H9 (cell line): ENCODE results near the gene CRACR2A. TPM values are rescaled to one million over a fixed set of nuclear protein-coding genes. Genes with fewer than 3 reads are reported as not detected.

ENCODE experiments used
- DNase-seq: peaks from one replicate; pipeline ENCODE4 v3.0.0-alpha.2; 2017
- H2AFZ ChIP-seq: one replicate; pipeline ENCODE4 v1.6.1; 2013; ENCODE audit warnings: mild to moderate bottlenecking, low read length, control low read depth, moderate library complexity
- H2AK5ac ChIP-seq: 2 replicates; pipeline ENCODE4 v1.6.1; 2013; ENCODE audit warnings: low read length, control low read depth, mixed read lengths; ENCODE audit not compliant: insufficient read length
- H2BK120ac ChIP-seq: one replicate; pipeline ENCODE4 v1.6.1; 2013; ENCODE audit warnings: low read depth, mild to moderate bottlenecking, low read length, control low read depth, inconsistent platforms; ENCODE audit not compliant: poor library complexity, severe bottlenecking
- H2BK12ac ChIP-seq: 2 replicates; pipeline ENCODE4 v1.6.1; 2013; ENCODE audit warnings: low read length, control low read depth, mixed read lengths, low read depth; ENCODE audit not compliant: insufficient read length
- H2BK15ac ChIP-seq: 2 replicates; pipeline ENCODE4 v1.6.1; 2013; ENCODE audit warnings: low read depth, low read length, control low read depth
- H2BK20ac ChIP-seq: one replicate; pipeline ENCODE4 v1.6.1; 2013; ENCODE audit warnings: low read depth, mild to moderate bottlenecking, low read length, control low read depth, inconsistent platforms; ENCODE audit not compliant: poor library complexity, severe bottlenecking
- H2BK5ac ChIP-seq: 2 replicates; pipeline ENCODE4 v1.6.1; 2013; ENCODE audit warnings: low read length, control low read depth, mixed read lengths; ENCODE audit not compliant: insufficient read length
- H3K14ac ChIP-seq: 2 replicates; pipeline ENCODE4 v1.6.1; 2013; ENCODE audit warnings: low read length, control low read depth; ENCODE audit not compliant: insufficient read depth
- H3K18ac ChIP-seq: 2 replicates; pipeline ENCODE4 v1.6.1; 2013; ENCODE audit warnings: low read depth, mild to moderate bottlenecking, mixed read lengths, low read length, control low read depth; ENCODE audit not compliant: insufficient read length
- H3K23ac ChIP-seq: 2 replicates; pipeline ENCODE4 v1.6.1; 2013; ENCODE audit warnings: low read length, control low read depth, mixed read lengths, low read depth; ENCODE audit not compliant: insufficient read length
- H3K23me2 ChIP-seq: 2 replicates; pipeline ENCODE4 v1.6.1; 2013; ENCODE audit warnings: low read depth, mild to moderate bottlenecking, mixed read lengths, low read length, control low read depth; ENCODE audit not compliant: insufficient read length, poor library complexity, severe bottlenecking
- H3K27ac ChIP-seq: 2 replicates; pipeline ENCODE4 v1.5.1; 2013; ENCODE audit warnings: low read length, control low read depth, mixed read lengths, low read depth; ENCODE audit not compliant: insufficient read length
- H3K27me3 ChIP-seq: 2 replicates; pipeline ENCODE4 v1.6.1; 2013; ENCODE audit warnings: low read length, control low read depth, inconsistent platforms; ENCODE audit not compliant: insufficient read depth
- H3K4ac ChIP-seq: 2 replicates; pipeline ENCODE4 v1.6.1; 2013; ENCODE audit warnings: low read depth, mild to moderate bottlenecking, control low read depth, inconsistent platforms, low read length, moderate library complexity
- H3K4me1 ChIP-seq: 2 replicates; pipeline ENCODE4 v1.6.1; 2013; ENCODE audit warnings: low read length, control low read depth, inconsistent platforms; ENCODE audit not compliant: insufficient read depth
- H3K4me2 ChIP-seq: 2 replicates; pipeline ENCODE4 v1.6.1; 2013; ENCODE audit warnings: low read length, control low read depth, mixed read lengths; ENCODE audit not compliant: insufficient read length, insufficient read depth
- H3K56ac ChIP-seq: 2 replicates; pipeline ENCODE4 v1.6.1; 2013; ENCODE audit warnings: low read depth, mild to moderate bottlenecking, mixed read lengths, low read length, control low read depth; ENCODE audit not compliant: insufficient read length
- H3K79me1 ChIP-seq: 2 replicates; pipeline ENCODE4 v1.6.1; 2013; ENCODE audit warnings: low read depth, mild to moderate bottlenecking, moderate library complexity, low read length, control low read depth, inconsistent platforms; ENCODE audit not compliant: insufficient read depth, poor library complexity, severe bottlenecking
- H3K79me2 ChIP-seq: 2 replicates; pipeline ENCODE4 v1.6.1; 2013; ENCODE audit warnings: low read length, control low read depth, inconsistent platforms; ENCODE audit not compliant: insufficient read depth
- H3K9ac ChIP-seq: 2 replicates; pipeline ENCODE4 v1.6.1; 2013; ENCODE audit warnings: low read length, control low read depth, mixed read lengths; ENCODE audit not compliant: insufficient read length; ENCODE audit errors: extremely low read depth
- H3K9me3 ChIP-seq: one replicate; pipeline ENCODE4 v1.6.1; 2013; ENCODE audit warnings: low read depth, low read length, inconsistent platforms; ENCODE audit not compliant: control insufficient read depth
- H3T11ph ChIP-seq: one replicate; pipeline ENCODE4 v1.6.1; 2013; ENCODE audit warnings: mild to moderate bottlenecking, low read length, control low read depth, inconsistent platforms
- H4K20me1 ChIP-seq: one replicate; pipeline ENCODE4 v1.6.1; 2013; ENCODE audit not compliant: control insufficient read depth, insufficient read length, insufficient read depth
- H4K5ac ChIP-seq: 2 replicates; pipeline ENCODE4 v1.6.1; 2013; ENCODE audit warnings: low read depth, mild to moderate bottlenecking, mixed read lengths, low read length, control low read depth; ENCODE audit not compliant: insufficient read length
- H4K8ac ChIP-seq: replicated peaks from 2 replicates; pipeline ENCODE4 v1.6.1; 2013; ENCODE audit warnings: low read length, control low read depth, mixed read lengths, low read depth; ENCODE audit not compliant: insufficient read length
- H4K91ac ChIP-seq: 2 replicates; pipeline ENCODE4 v1.6.1; 2013; ENCODE audit warnings: low read depth, mild to moderate bottlenecking, moderate library complexity, mixed read lengths, low read length, control low read depth; ENCODE audit not compliant: insufficient read length
- H3K27ac Mint-ChIP-seq, 3 experiments: 2 replicates in 2 of 3; 3 replicates in 1 of 3; pipeline ENCODE4 v1.8.0; 2020 to 2021; ENCODE audit warnings: mixed read lengths in 3 of 3, mild to moderate bottlenecking in 1 of 3, moderate library complexity in 1 of 3
- H3K27me3 Mint-ChIP-seq: 2 replicates; pipeline ENCODE4 v1.8.0; 2021; ENCODE audit warnings: low read depth, mild to moderate bottlenecking, moderate library complexity, mixed read lengths
- H3K36me3 Mint-ChIP-seq, 3 experiments: 2 replicates in 2 of 3; 3 replicates in 1 of 3; pipeline ENCODE4 v1.8.0; 2020 to 2021; ENCODE audit warnings: low read depth in 3 of 3, mixed read lengths in 3 of 3; ENCODE audit not compliant: insufficient read depth in 1 of 3
- H3K4me1 Mint-ChIP-seq, 2 experiments: 2 replicates each; pipeline ENCODE4 v1.8.0; 2020; ENCODE audit warnings: mixed read lengths in 2 of 2
- H3K4me3 Mint-ChIP-seq, 2 experiments: 2 replicates in 1 of 2; 3 replicates in 1 of 2; pipeline ENCODE4 v1.8.0; 2020 to 2021; ENCODE audit warnings: mild to moderate bottlenecking in 2 of 2, mixed read lengths in 2 of 2, moderate library complexity in 1 of 2
- H3K9me3 Mint-ChIP-seq, 2 experiments: 2 replicates in 1 of 2; 3 replicates in 1 of 2; pipeline ENCODE4 v1.8.0; 2020; ENCODE audit warnings: mild to moderate bottlenecking in 2 of 2, mixed read lengths in 2 of 2, moderate library complexity in 1 of 2
- WGBS: extraction: QIAGEN DNeasy Blood & Tissue Kit; methylation state at CpG from one replicate; pipeline ENCODE4 v1.1.7; 2013; ENCODE audit warnings: missing lambda C conversion rate, low lambda C conversion rate, mixed read lengths; ENCODE audit not compliant: insufficient read length; ENCODE audit errors: extremely low coverage; 5-methylcytosine and 5-hydroxymethylcytosine counted together
- total RNA-seq: library from RNA; stranded (reverse); gene quantifications from 2 replicates; pipeline ENCODE4 v1.2.1, GENCODE V29; 2021
- TF ChIP-seq, protein P1 (sequence below): fragments of 200-600 bp; sonication (generic); conservative IDR thresholded peaks from 3 replicates; pipeline ENCODE4 v1.8.0; 2021; ENCODE audit warnings: antibody characterized with exemption, mild to moderate bottlenecking

CRACR2A gene
- total RNA-seq, 1 experiment from 2014 or later = 2.0 TPM

DNA sequence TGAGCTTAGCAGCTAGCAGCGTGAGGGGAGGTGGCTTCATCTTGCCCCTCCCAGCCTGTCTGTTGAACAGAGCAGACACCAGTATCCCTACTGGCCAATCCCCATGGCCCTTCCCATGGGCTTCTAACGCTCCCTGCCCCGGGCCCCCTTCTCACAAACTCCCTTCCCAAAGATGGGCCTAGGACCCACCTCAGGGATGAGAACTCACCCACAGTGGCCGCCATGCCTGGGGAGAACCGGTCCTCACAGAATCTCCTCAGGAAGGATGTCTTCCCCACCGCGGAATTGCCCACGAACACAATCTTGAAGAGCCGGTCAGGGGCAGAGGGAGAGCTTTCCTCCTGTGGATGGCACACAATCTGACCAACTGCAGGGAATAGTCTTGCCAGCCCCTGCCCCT, 119.5 kb downstream of the CRACR2A start:
- Histone ChIP-seq H3K14ac (no peak overlapping the region), H2BK15ac (no peak overlapping the region), H2AK5ac (no peak overlapping the region), H2BK120ac (no peak overlapping the region), H3K79me1 (no peaks in the 10 kb centered on the region), H3K18ac (no peak overlapping the region), H2AFZ (no peak overlapping the region), H3K23me2 (no peaks in the 10 kb centered on the region), H4K20me1 (no peaks in the 10 kb centered on the region), H2BK20ac (no peak overlapping the region), H2BK5ac (no peak overlapping the region), H4K91ac (no peak overlapping the region), H4K5ac (no peak overlapping the region), H2BK12ac (no peak overlapping the region), H3T11ph (no peak overlapping the region), H3K27ac (no peak overlapping the region), H3K4me2 (no peak overlapping the region), H3K9ac (no peak overlapping the region), H4K8ac (no peak overlapping the region), H3K4me1 (no peaks in the 10 kb centered on the region; the same call in 1 of the 2 replicates), H3K79me2 (no peaks in the 10 kb centered on the region), H3K4ac (no peak overlapping the region), H3K9me3 (no peaks in the 10 kb centered on the region), H3K23ac (no peak overlapping the region), H3K56ac (no peak overlapping the region), H3K27me3 (no peaks in the 10 kb centered on the region)
- Mint-ChIP-seq H3K4me1 (peaks cover 6 to 28% of the 10 kb centered on the region in 2 experiments), H3K9me3 (no peaks in the 10 kb centered on the region; a peak in 1 of 5 replicates), H3K27ac (no peak overlapping the region; a peak in 1 of 7 replicates), H3K27me3 (no peaks in the 10 kb centered on the region; the same call in none of the 2 replicates), H3K4me3 (no peak overlapping the region), H3K36me3 (no peaks in the 10 kb centered on the region)
- TF ChIP-seq, protein P1, sequence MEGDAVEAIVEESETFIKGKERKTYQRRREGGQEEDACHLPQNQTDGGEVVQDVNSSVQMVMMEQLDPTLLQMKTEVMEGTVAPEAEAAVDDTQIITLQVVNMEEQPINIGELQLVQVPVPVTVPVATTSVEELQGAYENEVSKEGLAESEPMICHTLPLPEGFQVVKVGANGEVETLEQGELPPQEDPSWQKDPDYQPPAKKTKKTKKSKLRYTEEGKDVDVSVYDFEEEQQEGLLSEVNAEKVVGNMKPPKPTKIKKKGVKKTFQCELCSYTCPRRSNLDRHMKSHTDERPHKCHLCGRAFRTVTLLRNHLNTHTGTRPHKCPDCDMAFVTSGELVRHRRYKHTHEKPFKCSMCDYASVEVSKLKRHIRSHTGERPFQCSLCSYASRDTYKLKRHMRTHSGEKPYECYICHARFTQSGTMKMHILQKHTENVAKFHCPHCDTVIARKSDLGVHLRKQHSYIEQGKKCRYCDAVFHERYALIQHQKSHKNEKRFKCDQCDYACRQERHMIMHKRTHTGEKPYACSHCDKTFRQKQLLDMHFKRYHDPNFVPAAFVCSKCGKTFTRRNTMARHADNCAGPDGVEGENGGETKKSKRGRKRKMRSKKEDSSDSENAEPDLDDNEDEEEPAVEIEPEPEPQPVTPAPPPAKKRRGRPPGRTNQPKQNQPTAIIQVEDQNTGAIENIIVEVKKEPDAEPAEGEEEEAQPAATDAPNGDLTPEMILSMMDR = no peak
- WGBS = no CpG with 5 or more reads among the region's 9 CpGs
- no peak for DNase-seq
